GM21381 (cell line): Measurements from ENCODE around the gene MKX.

Source experiments
- ATAC-seq: cut with Tn5 transposase; IDR thresholded peaks from one replicate; pipeline ENCODE4 v1.9.1; 2021; ENCODE audit warnings: mild to moderate bottlenecking, moderate library complexity; ENCODE audit not compliant: unreplicated experiment

MKX gene

GRCh38 chr10:27655296-27655695, 90.3 kb downstream of the MKX start:
- no peak for ATAC-seq

- no peak for ATAC-seq
These were observed 91.3 kb downstream of the MKX start for GRCh38 chr10:27654284-27654683.

- ATAC-seq: no peak
These were observed 98.9 kb downstream of the MKX start for GRCh38 chr10:27646604-27647175.

- ATAC-seq: no peak
These were observed 99.4 kb downstream of the MKX start for GRCh38 chr10:27646194-27646593.

GRCh38 chr10:27644307-27644939, 101.2 kb downstream of the MKX start:
- ATAC-seq: no peak

GRCh38 chr10:27643301-27643700, 102.3 kb downstream of the MKX start:
- no peak for ATAC-seq

GRCh38 chr10:27642023-27642589, 103.5 kb downstream of the MKX start:
- no peak for ATAC-seq

- ATAC-seq: no peak
These were observed 107.4 kb downstream of the MKX start for GRCh38 chr10:27638071-27638750.

GRCh38 chr10:27637601-27638000, 108.0 kb downstream of the MKX start:
- ATAC-seq: no peak

GRCh38 chr10:27636816-27637215, 108.8 kb downstream of the MKX start:
- no peak for ATAC-seq

- no peak for ATAC-seq
These were observed 109.8 kb downstream of the MKX start for GRCh38 chr10:27635699-27636270.

GRCh38 chr10:27635290-27635689, 110.3 kb downstream of the MKX start:
- ATAC-seq: no peak

GRCh38 chr10:27628621-27629020, 117.0 kb downstream of the MKX start:
- no peak for ATAC-seq

- no peak for ATAC-seq
These were observed 118.7 kb downstream of the MKX start for GRCh38 chr10:27626890-27627289.

- ATAC-seq: no peak
These were observed 120.0 kb downstream of the MKX start for GRCh38 chr10:27625452-27626211.

- no peak for ATAC-seq
These were observed 120.7 kb downstream of the MKX start for GRCh38 chr10:27624941-27625340.
